GM12878 (cell line): ENCODE measurements around the gene OPCML.

ENCODE experiments used
- ESRRA ChIP-seq: IDR thresholded peaks from 2 replicates; pipeline ENCODE4 v1.6.1; 2012; ENCODE audit warnings: mild to moderate bottlenecking, low read length, improper control_type of control experiment
- PBX3 ChIP-seq: IDR thresholded peaks from 2 replicates; pipeline ENCODE4 v1.6.1; 2011; ENCODE audit warnings: mild to moderate bottlenecking, low read depth, low read length, moderate library complexity; ENCODE audit not compliant: insufficient replicate concordance
- ZNF592 ChIP-seq: fragments of 450-650 bp; IDR thresholded peaks from 2 replicates; pipeline ENCODE4 v1.6.1; 2017; ENCODE audit warnings: mild to moderate bottlenecking, moderate library complexity

- TF ChIP-seq ESRRA (no peak), PBX3 (no peak), ZNF592 (no peak)
Observed at GRCh38 chr11:133168016-133168415, 364.3 kb downstream of the OPCML start.
